GM15510 (cell line): ENCODE data around the gene PCK1.

Experiments
- POLR2A ChIP-seq: IDR thresholded peaks from 3 replicates; pipeline ENCODE4 v1.6.1; 2011; ENCODE audit warnings: borderline replicate concordance; ENCODE audit not compliant: insufficient read length; ENCODE audit errors: extremely low read depth

The PCK1 gene

GRCh38 chr20:57574954-57575353 lies 14.0 kb downstream of the PCK1 start:
- no peak for TF ChIP-seq POLR2A

GRCh38 chr20:57576002-57576401 lies 15.1 kb downstream of the PCK1 start:
- no peak for TF ChIP-seq POLR2A

GRCh38 chr20:57576617-57577550 lies 16.0 kb downstream of the PCK1 start:
- no peak for TF ChIP-seq POLR2A

- TF ChIP-seq POLR2A, result no peak
These were observed 17.0 kb downstream of the PCK1 start for GRCh38 chr20:57577679-57578475.

GRCh38 chr20:57578476-57579165 lies 17.7 kb downstream of the PCK1 start:
- no peak for TF ChIP-seq POLR2A

- TF ChIP-seq POLR2A, result no peak
These were observed 18.5 kb downstream of the PCK1 start for GRCh38 chr20:57579331-57579897.

- no peak for TF ChIP-seq POLR2A
These were observed 19.1 kb downstream of the PCK1 start for GRCh38 chr20:57579898-57580447.

- TF ChIP-seq POLR2A, result no peak
These were observed 19.7 kb downstream of the PCK1 start for GRCh38 chr20:57580478-57581201.

GRCh38 chr20:57581202-57582028 lies 20.5 kb downstream of the PCK1 start:
- TF ChIP-seq POLR2A, result no peak

GRCh38 chr20:57582029-57582378 lies 21.1 kb downstream of the PCK1 start:
- TF ChIP-seq POLR2A, result no peak

- TF ChIP-seq POLR2A, result no peak
These were observed 21.8 kb downstream of the PCK1 start for GRCh38 chr20:57582432-57583288.
